GM18498 (cell line): ENCODE measurements around the gene BSPRY.
A peak's percentile ranks its signal among the peaks of the same experiment; 100 is the strongest.
"Not testable (repeated sequence)": the region's sequence is repeated elsewhere in the genome, so short reads cannot be mapped to it uniquely, and the experiment has no call there.

ENCODE experiments used
- ATAC-seq: cut with Tn5 transposase; IDR thresholded peaks from one replicate; pipeline ENCODE4 v1.9.1; 2021; ENCODE audit warnings: mild to moderate bottlenecking, moderate library complexity; ENCODE audit not compliant: unreplicated experiment

The BSPRY gene

DNA sequence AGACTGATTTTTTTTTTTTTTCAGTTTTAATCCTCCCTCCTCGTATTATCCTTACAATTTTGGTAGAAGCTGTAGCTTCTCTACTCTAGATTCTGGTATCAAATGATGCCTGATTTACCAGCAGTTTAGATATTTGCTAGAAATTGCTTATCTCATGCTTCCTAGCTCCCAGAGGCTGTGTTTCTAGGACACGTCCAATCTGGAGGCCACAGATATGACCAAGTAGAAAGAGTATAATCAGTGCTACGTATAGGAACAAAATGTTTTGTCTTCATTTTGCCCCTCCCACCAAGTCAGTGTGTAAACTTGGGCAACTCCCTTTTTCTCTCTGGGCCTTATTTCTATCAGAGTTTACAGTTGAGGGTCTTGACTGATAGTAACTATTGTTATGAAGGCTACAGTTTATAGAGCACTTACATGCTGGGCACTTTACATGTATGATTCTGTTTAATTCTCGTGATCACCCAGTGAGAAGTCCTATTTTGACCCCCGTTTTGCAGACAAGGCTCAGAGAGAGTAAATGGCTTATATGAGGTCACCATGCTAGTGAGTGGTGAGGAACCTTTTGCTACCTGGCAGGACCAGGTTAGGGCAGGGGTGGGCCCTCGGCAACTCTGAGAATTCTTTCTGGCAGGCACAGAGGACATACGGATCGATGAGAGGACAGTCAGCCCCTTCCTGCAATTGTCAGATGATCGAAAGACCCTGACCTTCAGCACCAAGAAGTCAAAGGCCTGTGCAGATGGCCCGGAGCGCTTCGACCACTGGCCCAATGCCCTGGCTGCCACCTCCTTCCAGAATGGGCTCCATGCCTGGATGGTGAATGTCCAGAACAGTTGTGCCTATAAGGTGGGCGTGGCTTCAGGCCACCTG lies 19.9 kb downstream of the BSPRY start:
- no peak for ATAC-seq

DNA sequence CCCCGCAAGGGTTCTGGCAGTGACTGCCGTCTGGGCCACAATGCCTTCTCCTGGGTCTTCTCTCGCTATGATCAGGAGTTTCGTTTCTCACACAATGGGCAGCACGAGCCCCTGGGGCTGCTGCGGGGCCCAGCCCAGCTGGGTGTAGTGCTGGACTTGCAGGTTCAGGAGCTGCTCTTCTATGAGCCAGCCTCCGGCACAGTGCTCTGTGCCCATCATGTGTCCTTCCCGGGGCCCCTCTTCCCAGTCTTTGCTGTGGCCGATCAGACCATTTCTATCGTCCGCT lies 20.5 kb downstream of the BSPRY start:
- no peak for ATAC-seq

DNA sequence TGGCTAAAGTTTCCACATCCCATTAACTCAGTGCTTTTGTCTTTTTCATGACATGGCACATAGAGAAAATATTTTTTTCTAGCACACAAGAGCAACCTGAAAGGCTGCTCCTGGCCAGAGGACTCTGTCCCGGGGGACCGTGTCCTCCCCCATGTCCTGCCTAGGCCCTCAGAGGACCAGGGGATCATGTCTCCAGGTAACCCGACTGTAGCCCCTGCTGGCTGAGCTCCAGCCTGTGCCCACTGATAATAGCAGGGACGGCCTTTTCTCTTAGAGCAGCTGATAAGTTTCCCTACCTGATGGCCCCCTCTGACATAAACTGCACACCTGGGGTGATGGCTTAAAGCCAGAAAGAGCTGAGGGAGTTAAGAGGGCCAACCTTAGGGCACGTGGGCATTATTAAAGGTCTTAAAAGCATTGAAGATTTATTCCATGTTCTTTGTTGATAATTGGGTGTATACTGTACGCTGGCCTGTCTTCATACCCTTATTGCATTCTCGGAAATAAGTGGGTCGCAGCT lies 21.5 kb downstream of the BSPRY start:
- no peak for ATAC-seq

GRCh38 chr9:113372059-113372458 lies 22.7 kb downstream of the BSPRY start:
- ATAC-seq = no peak

GRCh38 chr9:113373256-113373655 lies 23.9 kb downstream of the BSPRY start:
- no peak for ATAC-seq

GRCh38 chr9:113373676-113374392 lies 24.5 kb downstream of the BSPRY start:
- no peak for ATAC-seq

GRCh38 chr9:113375057-113376023 lies 26.0 kb downstream of the BSPRY start:
- ATAC-seq = no peak

DNA sequence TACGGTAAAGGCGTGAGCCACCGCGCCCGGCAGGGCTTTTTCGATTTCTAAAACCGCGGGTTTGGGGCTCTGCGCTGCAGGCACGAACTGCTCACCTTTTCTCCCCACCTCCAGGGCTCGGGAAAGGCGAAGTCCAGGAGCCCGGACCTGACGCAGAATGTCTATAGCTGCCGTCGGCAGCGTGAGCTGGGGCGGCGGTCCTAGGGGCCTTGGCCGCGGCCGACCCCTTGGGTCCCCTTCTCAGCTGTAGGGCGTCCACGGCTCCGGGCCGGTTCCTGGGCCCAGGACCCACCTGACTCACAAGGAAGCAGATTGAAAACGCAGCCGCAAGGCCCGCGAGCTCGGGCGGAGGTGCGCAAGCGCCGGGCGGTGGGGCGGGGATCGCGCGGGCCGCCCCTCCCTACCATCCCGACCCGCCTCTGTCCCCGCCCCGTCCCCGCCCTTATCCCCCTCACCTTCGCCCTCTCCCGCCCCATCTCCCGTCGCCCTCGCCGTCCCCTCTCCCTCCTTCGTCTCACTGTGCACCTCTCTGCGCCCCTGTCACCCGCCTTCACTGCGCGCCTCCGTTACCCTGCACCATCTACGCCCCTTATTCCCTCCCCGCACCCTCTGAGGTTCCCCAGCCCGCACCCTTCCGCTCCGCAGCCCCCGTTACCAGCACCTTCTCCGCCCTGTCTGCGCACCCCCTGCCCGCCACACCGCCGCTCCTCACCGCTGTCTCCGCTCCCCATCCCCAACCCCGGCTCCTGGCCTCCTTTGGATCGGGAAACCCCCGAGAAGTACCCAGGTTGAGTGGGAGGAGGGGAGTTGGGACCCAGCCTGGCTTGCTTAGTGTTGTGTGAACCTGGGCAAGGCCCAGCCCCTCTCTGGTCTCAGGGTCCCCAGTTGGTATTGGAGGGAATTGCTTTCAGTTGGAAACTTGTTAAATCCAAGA lies 27.6 kb downstream of the BSPRY start, which contains the start of gene HDHD3:
HDHD3 (minus strand) TSS at position 353 of the 934 bp plus-strand sequence. CDS start 2,632 bp downstream, outside the sequence.
- peak; percentile 90 for ATAC-seq

DNA sequence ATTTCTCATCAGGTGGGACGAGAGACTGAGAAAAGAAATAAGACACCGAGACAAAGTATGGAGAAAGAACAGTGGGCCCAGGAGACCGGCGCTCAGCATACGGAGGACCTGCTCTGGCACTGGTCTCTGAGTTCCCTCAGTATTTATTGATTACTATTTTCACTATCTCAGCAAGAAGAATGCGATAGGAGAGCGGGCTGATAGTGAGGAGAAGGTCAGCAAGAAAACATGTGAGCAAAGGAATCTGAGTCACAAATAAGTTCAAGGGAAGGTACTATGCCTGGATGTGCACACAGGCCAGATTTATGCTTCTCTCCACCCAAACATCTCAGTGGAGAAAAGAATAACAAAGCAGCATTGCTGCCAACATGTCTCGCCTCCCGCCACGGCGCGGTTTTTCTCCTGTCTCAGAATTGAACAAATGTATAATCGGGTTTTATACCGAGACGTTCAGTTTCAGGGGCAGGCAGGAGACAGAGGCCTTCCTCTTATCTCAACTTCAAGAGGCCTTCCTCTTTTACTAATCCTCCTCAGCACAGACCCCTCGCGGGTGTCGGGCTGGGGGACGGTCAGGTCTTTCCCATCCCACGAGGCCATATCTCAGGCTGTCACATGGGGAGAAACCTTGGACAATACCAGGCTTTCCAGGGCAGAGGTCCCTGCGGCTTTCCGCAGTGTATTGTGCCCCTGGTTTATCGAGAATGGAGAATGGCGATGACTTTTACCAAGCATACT lies 29.9 kb downstream of the BSPRY start:
- ATAC-seq = not testable (repeated sequence)

- not testable (repeated sequence) for ATAC-seq
Observed at GRCh38 chr9:113379829-113380210, 30.5 kb downstream of the BSPRY start.

GRCh38 chr9:113380869-113381378 lies 31.6 kb downstream of the BSPRY start:
- peak; percentile 32 for ATAC-seq

- ATAC-seq = not testable (repeated sequence)
Observed at GRCh38 chr9:113381441-113381840, 32.1 kb downstream of the BSPRY start.

DNA sequence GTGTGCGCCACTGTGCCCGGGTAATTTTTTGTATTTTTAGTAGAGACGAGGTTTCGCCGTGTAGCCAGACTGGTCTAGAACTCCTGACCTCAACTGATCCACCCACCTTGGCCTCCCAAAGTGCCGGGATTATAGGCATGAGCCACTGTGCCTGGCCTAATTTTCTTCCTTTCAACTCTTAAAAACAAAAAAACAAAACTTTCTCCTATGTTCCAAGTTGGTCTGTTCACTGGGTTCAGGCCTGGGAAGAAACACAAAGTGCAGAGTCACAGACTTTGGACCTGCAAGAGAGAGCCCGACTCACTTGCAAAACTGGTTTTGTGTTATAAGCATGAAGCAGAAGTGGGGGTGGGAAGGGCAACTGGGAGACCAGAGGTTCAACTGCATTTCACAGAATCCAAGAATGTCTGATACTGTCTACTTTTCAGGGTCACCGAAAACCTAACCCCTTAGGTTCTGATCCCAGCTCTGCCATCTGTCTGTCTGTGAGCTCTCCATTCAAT lies 32.6 kb downstream of the BSPRY start:
- ATAC-seq = no peak

DNA sequence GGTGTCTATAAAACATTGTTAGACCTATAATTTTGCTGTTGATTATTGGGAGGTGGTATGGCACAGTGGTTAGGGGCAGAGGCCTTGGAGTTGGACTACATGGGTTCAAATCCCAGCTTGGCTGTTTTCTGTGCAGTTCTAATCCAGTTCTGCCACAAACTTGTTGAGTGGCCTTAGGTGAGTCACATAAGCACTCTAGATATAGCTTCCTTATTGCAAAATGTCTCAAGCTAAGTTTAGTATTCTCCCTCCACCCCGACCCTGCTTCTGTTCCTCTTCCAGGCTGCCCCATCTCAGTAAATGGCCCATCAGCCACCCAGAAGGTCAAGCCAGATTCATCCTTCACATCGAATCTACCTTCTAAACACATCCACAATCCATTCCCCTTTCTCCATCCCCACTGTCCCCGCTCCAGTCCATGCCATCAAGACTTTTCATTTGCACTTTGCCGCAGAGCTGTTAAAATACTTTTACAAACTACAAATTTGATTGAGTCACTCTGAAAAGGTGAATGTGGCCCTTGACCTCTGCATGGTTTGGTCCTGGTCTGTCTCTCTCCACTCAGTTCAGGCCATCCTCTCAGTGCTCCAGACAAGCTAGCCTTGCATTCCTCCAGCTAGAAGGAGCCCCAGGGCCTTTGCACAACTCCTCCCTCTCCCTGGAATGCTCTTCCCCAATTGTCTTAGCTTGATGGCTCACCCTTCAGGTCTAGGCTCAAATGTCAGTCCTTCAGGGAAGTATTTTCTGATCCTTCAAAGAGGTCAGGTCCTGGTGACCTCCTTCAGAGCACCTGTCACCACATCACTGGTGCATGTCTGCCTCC lies 37.4 kb downstream of the BSPRY start:
- no peak for ATAC-seq

DNA sequence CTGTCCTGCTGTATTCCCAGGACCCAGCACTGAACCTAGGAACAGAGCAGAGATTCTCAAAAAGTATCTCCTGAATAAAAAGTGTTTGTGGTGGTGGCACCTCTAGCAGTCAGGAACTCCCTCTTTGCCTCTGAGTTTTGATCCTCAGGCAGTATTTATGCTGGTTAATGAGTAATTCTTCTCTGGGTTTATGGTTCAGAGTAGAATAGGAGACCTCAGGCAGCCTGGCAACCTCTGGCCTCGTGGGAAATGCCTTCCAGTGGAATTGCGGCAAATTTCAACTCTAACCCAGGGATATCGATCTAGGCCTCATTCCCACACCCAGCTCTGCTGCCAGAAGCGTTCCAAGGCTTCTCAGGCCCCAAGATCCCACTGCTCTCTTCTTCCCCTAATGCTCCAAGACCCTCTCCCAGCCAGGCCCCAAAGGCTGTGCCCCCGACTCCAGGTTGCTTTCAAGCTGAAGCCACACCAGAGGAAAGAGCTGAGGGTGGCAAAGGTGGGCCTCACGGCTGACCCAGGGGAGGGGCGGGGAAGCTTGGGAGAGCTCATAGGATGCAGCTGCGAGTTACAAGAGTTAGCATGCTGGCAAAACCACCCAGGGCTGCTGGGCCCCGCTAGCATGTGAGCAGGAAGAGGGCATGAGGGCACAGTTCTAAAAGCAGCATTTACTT lies 38.4 kb downstream of the BSPRY start:
- no peak for ATAC-seq

DNA sequence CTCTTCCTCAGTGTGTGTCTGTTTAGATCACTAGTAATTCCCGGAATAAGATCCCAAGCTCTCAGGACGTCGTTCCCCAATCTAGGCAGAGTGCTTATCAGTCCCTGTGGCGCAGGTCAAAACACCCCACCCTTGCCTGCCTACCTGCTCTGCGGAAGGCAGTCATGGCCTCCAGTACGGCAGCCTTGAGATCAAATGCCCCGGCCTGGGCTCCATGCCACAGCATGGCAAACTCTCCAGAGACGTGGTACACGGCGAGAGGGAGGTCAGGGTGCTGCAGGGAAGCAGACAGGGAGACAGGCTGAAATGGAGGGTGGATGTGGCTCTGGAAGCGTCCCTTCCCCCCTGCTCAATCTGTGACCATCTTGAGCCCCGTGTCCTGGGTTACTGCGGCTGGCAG lies 39.5 kb downstream of the BSPRY start:
- ATAC-seq = no peak

GRCh38 chr9:113389451-113389850 lies 40.1 kb downstream of the BSPRY start:
- no peak for ATAC-seq
